Sigmoid colon (tissue), 7 donors: ENCODE results near the gene PSMD11. TPM values are rescaled to one million over a fixed set of nuclear protein-coding genes. Genes with fewer than 3 reads are reported as not detected.
"Not testable (repeated sequence)": the region's sequence is repeated elsewhere in the genome, so short reads cannot be mapped to it uniquely, and the experiment has no call there.

Experiments used
- DNase-seq: peaks from one replicate; pipeline ENCODE4 v3.0.0-alpha.2; 2019
- H3K27ac ChIP-seq, 4 donors: fragments of 200-600 bp; sonication (generic); one replicate each; pipeline ENCODE4 v1.5.1; 2016 to 2019; ENCODE audit warnings: mild to moderate bottlenecking in 1 of 4
- H3K27me3 ChIP-seq, 3 donors: fragments of 200-600 bp; sonication (generic); one replicate each; pipeline ENCODE4 v1.5.1; 2019; ENCODE audit warnings: mild to moderate bottlenecking in 1 of 3
- H3K36me3 ChIP-seq, 4 donors: fragments of 200-600 bp; sonication (generic); one replicate each; pipeline ENCODE4 v1.5.1; 2016 to 2019
- H3K4me1 ChIP-seq, 4 donors: fragments of 200-600 bp; sonication (generic); one replicate each; pipeline ENCODE4 v1.5.1; 2017 to 2019
- H3K4me3 ChIP-seq, 4 donors: fragments of 200-600 bp; sonication (generic); one replicate each; pipeline ENCODE4 v1.5.1; 2017 to 2019; ENCODE audit warnings: mild to moderate bottlenecking in 2 of 4, moderate library complexity in 1 of 4
- H3K9me3 ChIP-seq, 4 donors: fragments of 200-600 bp in 3 of 4; sonication (generic) in 3 of 4; one replicate each; pipeline versions ENCODE4 v1.5.1 to v1.6.1; 2013 to 2019
- CTCF ChIP-seq, 4 experiments: fragments of 450-650 bp in 3 of 4; fragments of 200-600 bp in 1 of 4; IDR thresholded peaks; one replicate each; pipeline ENCODE4 v1.5.1; 2016 to 2019; ENCODE audit warnings: antibody characterized with exemption in 4 of 4, mild to moderate bottlenecking in 3 of 4, moderate library complexity in 2 of 4
- EP300 ChIP-seq, 4 donors: sonication (generic); formaldehyde crosslinking; IDR thresholded peaks; one replicate each; pipeline ENCODE4 v1.6.1; 2017; ENCODE audit warnings: antibody characterized with exemption in 4 of 4
- POLR2A ChIP-seq, 2 donors: fragments of 450-650 bp; IDR thresholded peaks; one replicate each; pipeline ENCODE4 v1.6.1; 2016; ENCODE audit warnings: antibody characterized with exemption in 2 of 2, mild to moderate bottlenecking in 2 of 2, moderate library complexity in 2 of 2
- POLR2AphosphoS5 ChIP-seq, 4 donors: sonication (generic); formaldehyde crosslinking; IDR thresholded peaks; one replicate each; pipeline ENCODE4 v1.6.1; 2017; ENCODE audit warnings: antibody characterized with exemption in 4 of 4
- WGBS, 2 donors: extraction: QIAGEN DNeasy Blood & Tissue Kit; methylation state at CpG; one replicate each; pipeline ENCODE4 v1.1.7; 2013; 5-methylcytosine and 5-hydroxymethylcytosine counted together
- intact Hi-C: fragments of 100-400 bp; cut with DNase I; formaldehyde crosslinking; loops from one replicate; pipeline ENCODE4 v1.15.1; 2023
- polyA plus RNA-seq, 3 donors: library from polyadenylated mRNA; stranded (reverse); fragments of 200-250 nt; gene quantifications; one replicate each; pipeline ENCODE4 v1.2.3, GENCODE V29; 2013
- total RNA-seq, 4 donors: library from RNA; depleted of rRNA; stranded (reverse); fragments of >200 nt; gene quantifications; one replicate each; pipeline ENCODE4 v1.1.0, GENCODE V29; 2016
- donor health status: healthy with polysubstance abuse.
- donor health status: Bipolar disorder and iron deficiency.
- donor health status: healthy.

PSMD11 gene
- total and polyA plus RNA-seq, 7 donors, result 42.0 to 71.7 (median 43.9) TPM

GRCh38 chr17:32523827-32524552, 79.7 kb downstream of the PSMD11 start:
- Histone ChIP-seq H3K4me1 (peaks cover 0 to 12% (median 6%) of the 10 kb centered on the region in 4 donors), H3K9me3 (no peaks in the 10 kb centered on the region), H3K27ac (no peak overlapping the region), H3K36me3 (no peaks in the 10 kb centered on the region), H3K4me3 (no peak overlapping the region), H3K27me3 (no peaks in the 10 kb centered on the region)
- TF ChIP-seq CTCF (IDR thresholded peaks at IDR 0.05), result no peak
- no peak for TF ChIP-seq POLR2AphosphoS5 (IDR thresholded peaks at IDR 0.05)
- WGBS, 2 donors, result 75 to 88% methylated on average over 12 of the region's 12 CpGs
- peak; percentile 4 for DNase-seq
- intact Hi-C loops, result no loop called here

GRCh38 chr17:32524553-32524880, 80.2 kb downstream of the PSMD11 start:
- H3K9me3 ChIP-seq, intact Hi-C loops, H3K36me3 ChIP-seq, H3K27ac ChIP-seq, DNase-seq, H3K4me3 ChIP-seq, H3K27me3 ChIP-seq, H3K4me1 ChIP-seq: not testable (repeated sequence)
- WGBS, 2 donors, result 83 to 92% methylated on average over 6 of the region's 6 CpGs

- intact Hi-C loops, result no loop called here
- Histone ChIP-seq H3K36me3 (no peaks in the 10 kb centered on the region), H3K27ac (no peak overlapping the region), H3K4me3 (no peak overlapping the region), H3K27me3 (no peaks in the 10 kb centered on the region), H3K4me1 (peaks cover 0 to under 1% (median under 1%) of the 10 kb centered on the region in 4 donors), H3K9me3 (no peaks in the 10 kb centered on the region)
- 34 to 73% methylated on average over 4 of the region's 4 CpGs for WGBS, 2 donors
- no peak for DNase-seq
- TF ChIP-seq CTCF (IDR thresholded peaks at IDR 0.05) (no peak), POLR2A (IDR thresholded peaks at IDR 0.05) (no peak), EP300 (IDR thresholded peaks at IDR 0.05) (no peak), POLR2AphosphoS5 (IDR thresholded peaks at IDR 0.05) (no peak)
These were observed 80.8 kb downstream of the PSMD11 start for GRCh38 chr17:32525122-32525521.

GRCh38 chr17:32527146-32527545, 82.8 kb downstream of the PSMD11 start:
- intact Hi-C loops, result no loop called here
- Histone ChIP-seq H3K36me3 (no peaks in the 10 kb centered on the region), H3K4me1 (no peaks in the 10 kb centered on the region), H3K27ac (no peak overlapping the region), H3K9me3 (no peaks in the 10 kb centered on the region), H3K4me3 (no peak overlapping the region), H3K27me3 (no peaks in the 10 kb centered on the region)
- 97% methylated on average over 4 of the region's 4 CpGs for WGBS, 2 donors
- peak; percentile 22 for DNase-seq
- no peak for TF ChIP-seq EP300 (IDR thresholded peaks at IDR 0.05)
- TF ChIP-seq CTCF (IDR thresholded peaks at IDR 0.05), result no peak
- TF ChIP-seq POLR2AphosphoS5 (IDR thresholded peaks at IDR 0.05), result no peak
- TF ChIP-seq POLR2A (IDR thresholded peaks at IDR 0.05), result no peak

GRCh38 chr17:32528825-32529224, 84.5 kb downstream of the PSMD11 start:
- no peak overlapping the region for H3K27ac ChIP-seq
- H3K4me1 ChIP-seq, result no peaks in the 10 kb centered on the region
- no peaks in the 10 kb centered on the region for H3K27me3 ChIP-seq
- intact Hi-C loops, result no loop called here
- H3K36me3 ChIP-seq, result no peaks in the 10 kb centered on the region
- no peak overlapping the region for H3K4me3 ChIP-seq
- TF ChIP-seq CTCF (IDR thresholded peaks at IDR 0.05) (no peak), POLR2A (IDR thresholded peaks at IDR 0.05) (no peak), POLR2AphosphoS5 (IDR thresholded peaks at IDR 0.05) (no peak), EP300 (IDR thresholded peaks at IDR 0.05) (no peak)
- no peaks in the 10 kb centered on the region for H3K9me3 ChIP-seq
- WGBS, 2 donors, result 80 to 92% methylated on average over 7 of the region's 7 CpGs
- DNase-seq, result no peak
